ENCODE measurements around the gene MTX1.
"Not testable (repeated sequence)": the region's sequence is repeated elsewhere in the genome, so short reads cannot be mapped to it uniquely, and the experiment has no call there.

MTX1 gene

DNA sequence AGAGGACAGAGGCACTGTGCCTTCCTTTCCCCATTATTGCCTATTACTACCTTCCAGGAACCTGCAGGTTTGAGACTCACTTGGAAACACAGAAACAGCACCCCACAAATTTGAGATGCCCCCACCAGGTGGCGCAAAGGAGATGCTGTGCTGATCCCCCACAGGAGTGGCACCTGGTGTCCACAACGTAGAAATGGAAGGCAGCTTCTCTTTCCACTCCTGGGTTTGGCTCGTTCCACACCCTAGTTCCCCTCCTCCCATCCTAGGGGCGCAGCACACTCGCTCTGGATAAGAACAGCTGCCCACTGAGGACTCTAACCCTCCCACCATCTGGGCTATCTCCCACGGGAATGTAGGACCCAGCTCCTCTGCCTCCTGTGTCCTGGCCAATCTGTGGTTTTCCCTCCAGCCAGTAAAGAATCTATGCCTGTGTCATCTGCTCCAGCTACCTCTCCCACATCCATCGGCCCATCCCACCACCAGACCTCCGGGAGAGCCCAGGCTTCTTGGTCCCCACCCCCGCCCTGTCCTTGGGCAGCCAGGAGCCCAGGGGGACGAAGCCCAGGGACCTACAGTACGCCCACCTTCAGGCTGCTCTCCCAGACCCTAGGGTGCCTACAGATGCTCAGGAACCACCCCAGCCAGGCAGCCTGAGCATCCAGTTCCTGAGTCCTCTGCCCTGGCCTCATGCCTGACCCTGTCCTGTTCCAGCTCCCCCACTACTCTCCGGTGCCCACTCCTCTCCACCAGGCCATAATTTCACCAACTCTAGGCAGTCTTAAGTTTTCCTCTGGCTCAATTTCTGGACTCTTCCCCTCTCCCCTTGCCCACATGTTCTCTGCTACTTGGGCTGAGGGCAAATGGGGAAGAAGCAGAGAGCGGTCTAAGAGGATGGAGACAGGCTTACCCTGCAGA is 1.3 kb upstream of the MTX1 start:
- CTCF ChIA-PET = interaction anchor here (0.8 to 9.1 kb wide), 24 partner anchors 8 to 860 kb away, joined by 3 to 88 read pairs (median 6); partner anchors contain the start of gene KRTCAP2
- DNase-seq (ENCODE audit: extremely low spot score) = peak; percentile 81
- POLR2A ChIA-PET = interaction anchor here (1.0 to 1.5 kb wide), 2 partner anchors 14 to 37 kb away, joined by 3 to 4 read pairs; no protein-coding TSS in a partner anchor
- TF ChIP-seq, protein P1, sequence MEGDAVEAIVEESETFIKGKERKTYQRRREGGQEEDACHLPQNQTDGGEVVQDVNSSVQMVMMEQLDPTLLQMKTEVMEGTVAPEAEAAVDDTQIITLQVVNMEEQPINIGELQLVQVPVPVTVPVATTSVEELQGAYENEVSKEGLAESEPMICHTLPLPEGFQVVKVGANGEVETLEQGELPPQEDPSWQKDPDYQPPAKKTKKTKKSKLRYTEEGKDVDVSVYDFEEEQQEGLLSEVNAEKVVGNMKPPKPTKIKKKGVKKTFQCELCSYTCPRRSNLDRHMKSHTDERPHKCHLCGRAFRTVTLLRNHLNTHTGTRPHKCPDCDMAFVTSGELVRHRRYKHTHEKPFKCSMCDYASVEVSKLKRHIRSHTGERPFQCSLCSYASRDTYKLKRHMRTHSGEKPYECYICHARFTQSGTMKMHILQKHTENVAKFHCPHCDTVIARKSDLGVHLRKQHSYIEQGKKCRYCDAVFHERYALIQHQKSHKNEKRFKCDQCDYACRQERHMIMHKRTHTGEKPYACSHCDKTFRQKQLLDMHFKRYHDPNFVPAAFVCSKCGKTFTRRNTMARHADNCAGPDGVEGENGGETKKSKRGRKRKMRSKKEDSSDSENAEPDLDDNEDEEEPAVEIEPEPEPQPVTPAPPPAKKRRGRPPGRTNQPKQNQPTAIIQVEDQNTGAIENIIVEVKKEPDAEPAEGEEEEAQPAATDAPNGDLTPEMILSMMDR (IDR thresholded peaks at IDR 0.05; ENCODE audit: control extremely low read depth, extremely low read depth, low read depth, missing control alignments) = peak; percentile 80

DNA sequence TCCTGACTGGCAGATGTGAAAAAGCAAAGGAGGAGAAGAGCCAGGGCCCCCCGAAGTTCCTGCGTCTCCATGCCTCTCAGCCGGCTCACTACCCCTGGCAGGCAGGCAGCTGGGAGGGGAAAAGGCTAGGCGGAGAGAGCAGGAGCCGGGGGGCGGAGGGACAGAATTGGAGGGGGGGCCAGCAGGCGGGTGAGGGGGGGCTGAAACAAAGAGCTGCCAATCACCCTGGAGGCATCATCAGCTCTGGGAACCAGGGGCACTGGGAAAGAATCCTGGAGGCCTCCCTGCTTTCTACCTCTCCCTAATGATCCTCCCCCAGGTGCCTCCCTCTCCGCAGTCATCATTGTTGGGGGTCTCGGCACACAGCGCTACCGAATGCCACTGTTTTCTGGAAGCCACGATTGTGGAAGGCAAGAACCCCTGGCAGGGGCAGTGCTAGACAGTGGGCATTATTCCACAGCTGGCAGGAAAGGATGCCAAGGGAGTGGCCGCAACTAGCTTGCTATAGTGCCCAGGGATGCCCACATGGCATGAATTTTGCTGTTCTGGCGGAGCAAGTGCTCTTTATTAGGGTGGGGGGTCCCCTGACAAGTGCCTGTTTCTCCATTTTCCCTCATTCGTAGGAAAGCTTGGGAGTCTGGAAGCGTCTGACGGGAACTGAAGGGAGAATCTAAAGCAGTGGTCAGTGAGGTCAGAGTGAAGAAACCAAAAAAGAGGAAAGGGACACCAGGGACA is 522 bp upstream of the MTX1 start, which contains the start of gene THBS3:
THBS3 (minus strand) TSS at position 92 of the 735 bp plus-strand sequence; CDS start at position 71, 21 bp downstream.
- TF ChIP-seq, protein P1 (IDR thresholded peaks at IDR 0.05; ENCODE audit: control extremely low read depth, extremely low read depth, low read depth, missing control alignments) = no peak
- DNase-seq (ENCODE audit: extremely low spot score) = no peak
- ChIA-PET POLR2A (interaction anchor here (1.5 kb wide), 1 partner anchor 36 kb away, joined by 4 read pairs; no protein-coding TSS in a partner anchor), CTCF (interaction anchor here (1.1 to 9.1 kb wide), 12 partner anchors 9 to 395 kb away, joined by 3 to 88 read pairs (median 7); partner anchors contain the start of gene KRTCAP2)

DNA sequence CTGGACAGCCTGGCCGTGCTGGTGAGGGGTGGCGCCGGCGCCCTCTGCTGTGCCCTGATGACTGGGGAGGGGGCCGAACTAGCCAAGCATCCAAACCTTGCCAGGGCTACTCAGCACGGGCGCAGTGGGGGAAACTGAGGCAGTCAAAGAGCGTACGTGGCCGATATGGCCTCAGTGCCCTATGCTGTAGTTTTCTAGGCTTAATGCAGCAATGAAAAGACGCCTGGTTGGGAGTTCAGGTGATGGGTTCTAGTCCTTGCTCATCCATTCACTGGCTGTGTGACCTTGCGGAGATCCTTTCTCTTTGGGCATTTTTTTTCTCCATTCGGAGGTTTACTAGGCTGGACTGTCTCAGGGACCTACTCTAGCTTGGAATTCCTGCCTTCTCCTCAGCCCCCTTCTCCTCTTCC is 822 bp downstream of the MTX1 start:
- TF ChIP-seq, protein P1 (IDR thresholded peaks at IDR 0.05; ENCODE audit: control extremely low read depth, extremely low read depth, low read depth, missing control alignments) = no peak
- DNase-seq (ENCODE audit: extremely low spot score) = no peak
- CTCF ChIA-PET = interaction anchor here (1.3 to 9.1 kb wide), 4 partner anchors 16 to 41 kb away, joined by 7 to 76 read pairs (median 20); partner anchors contain the start of gene KRTCAP2
- POLR2A ChIA-PET = interaction anchor here (0.7 kb wide), 1 partner anchor 15 kb away, joined by 5 read pairs; no protein-coding TSS in a partner anchor

DNA sequence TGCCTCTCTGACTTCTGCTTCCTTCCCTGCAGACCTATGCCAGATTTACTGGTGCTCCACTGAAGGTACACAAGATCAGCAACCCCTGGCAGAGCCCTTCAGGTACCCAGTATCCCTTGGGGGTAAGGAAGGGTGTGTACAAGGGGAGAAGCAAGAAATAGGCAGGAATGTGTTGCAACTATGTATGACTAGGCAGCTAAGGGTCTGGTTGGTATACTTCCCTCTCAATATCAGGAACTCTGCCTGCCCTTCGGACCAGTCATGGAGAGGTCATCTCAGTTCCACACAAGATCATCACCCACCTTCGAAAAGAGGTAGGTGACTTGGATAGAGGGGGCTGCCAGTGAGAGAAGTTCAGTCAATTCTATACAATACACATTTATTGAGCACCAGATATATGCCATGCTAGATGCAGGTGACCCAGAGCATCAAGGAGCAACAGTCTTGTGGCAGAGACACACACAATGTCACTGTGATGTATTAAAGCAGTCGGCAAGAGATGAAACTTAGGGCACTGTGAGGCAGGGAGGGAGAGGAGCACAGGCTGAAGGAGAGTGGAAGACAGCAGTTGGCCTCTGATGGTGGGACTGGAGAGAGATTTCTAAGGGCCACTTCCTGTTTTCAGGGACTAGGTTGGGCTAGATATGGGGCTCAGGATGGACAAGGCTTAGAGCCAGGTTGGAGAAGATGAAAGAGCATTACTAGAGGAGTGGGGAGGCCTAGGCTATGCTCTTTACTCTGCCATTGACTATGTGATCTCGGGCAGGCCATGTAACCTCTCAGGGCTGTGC is 2.0 kb downstream of the MTX1 start:
- POLR2A ChIA-PET = interaction anchor here (0.6 kb wide), 1 partner anchor 71 kb away, joined by 4 read pairs; no protein-coding TSS in a partner anchor
- DNase-seq (ENCODE audit: extremely low spot score) = no peak
- TF ChIP-seq, protein P1 (IDR thresholded peaks at IDR 0.05; ENCODE audit: control extremely low read depth, extremely low read depth, low read depth, missing control alignments) = no peak
- CTCF ChIA-PET = interaction anchor here (1.7 to 9.1 kb wide), 2 partner anchors 17 to 38 kb away, joined by 7 to 76 read pairs; partner anchors contain the start of gene KRTCAP2

DNA sequence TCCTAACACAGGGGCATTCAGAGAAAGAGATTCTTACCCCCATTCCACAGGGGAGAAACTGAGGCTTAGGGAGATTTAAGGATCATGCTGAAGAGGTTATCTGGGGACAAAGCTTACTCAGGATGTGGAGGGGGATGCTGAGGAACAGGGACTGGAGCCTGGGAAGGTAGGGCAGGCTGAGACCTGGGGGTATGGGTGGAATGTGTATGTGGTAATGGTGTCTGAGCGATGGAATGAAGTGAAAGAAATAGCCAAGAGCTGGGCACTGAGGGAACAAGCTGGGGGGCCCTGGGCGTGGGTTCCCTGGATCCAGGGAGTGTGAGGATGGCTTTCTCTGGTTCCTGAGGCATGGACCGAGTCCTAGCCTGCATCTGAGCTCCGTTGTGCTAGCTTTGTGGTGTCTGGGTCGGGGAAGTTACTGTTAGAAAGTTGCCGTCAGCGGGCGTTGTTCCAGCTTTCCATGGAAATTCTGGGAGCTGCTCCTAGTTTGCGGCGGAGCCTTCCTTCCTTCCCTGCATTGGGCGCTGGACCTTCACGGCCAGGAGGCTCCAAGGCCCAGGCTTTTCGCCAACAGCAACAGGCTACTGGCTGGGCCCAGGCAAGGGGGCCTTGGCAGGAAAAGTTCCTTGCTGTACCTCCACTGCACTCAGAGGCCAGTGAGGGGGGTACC is 3.0 kb downstream of the MTX1 start:
- ChIA-PET POLR2A (interaction anchor here (0.6 kb wide), 1 partner anchor 72 kb away, joined by 4 read pairs; no protein-coding TSS in a partner anchor), CTCF (interaction anchor here (1.2 kb wide), 1 partner anchor 120 kb away, joined by 3 read pairs; no protein-coding TSS in a partner anchor)
- not testable (repeated sequence) for DNase-seq (ENCODE audit: extremely low spot score)

DNA sequence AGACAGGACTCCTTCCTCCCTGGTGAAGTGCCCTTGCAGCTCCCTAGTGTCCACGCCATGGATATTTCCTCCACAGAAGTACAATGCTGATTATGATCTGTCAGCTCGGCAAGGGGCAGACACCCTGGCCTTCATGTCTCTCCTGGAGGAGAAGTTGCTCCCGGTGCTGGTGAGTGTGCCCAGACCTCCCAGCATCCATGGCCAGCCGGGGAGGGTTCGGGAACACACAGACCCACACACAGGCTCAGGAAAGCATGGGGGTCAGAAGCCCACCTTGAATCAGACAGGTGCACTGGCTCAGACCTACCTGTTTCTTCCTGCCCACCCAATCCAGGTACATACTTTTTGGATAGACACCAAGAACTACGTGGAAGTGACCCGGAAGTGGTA is 3.6 kb downstream of the MTX1 start:
- CTCF ChIA-PET = interaction anchor here (1.2 kb wide), 1 partner anchor 120 kb away, joined by 3 read pairs; no protein-coding TSS in a partner anchor
- POLR2A ChIA-PET; DNase-seq (ENCODE audit: extremely low spot score): not testable (repeated sequence)

DNA sequence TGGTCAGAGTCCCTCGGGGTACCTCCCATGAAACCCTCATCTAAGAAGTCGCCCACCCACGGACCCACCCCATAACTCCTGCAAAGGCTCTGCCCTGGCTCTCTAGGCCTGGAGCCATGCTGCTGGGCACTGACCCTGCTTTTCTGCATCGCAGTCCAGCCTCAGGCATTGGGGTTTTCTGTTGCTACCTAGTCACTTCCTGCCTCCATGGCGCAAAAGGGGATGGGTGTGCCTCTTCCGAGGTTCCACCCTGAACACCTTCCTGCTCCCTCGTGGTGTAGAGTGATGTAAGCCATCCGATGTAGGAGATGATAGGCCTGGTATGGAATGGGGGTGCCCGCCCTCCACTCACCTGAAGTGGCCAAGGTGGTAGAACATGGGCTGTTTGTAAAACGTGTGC is 6.2 kb downstream of the MTX1 start:
- DNase-seq (ENCODE audit: extremely low spot score); CTCF ChIA-PET; POLR2A ChIA-PET: not testable (repeated sequence)
